SJSA1 (cell line): ENCODE data around the gene CKS1B. TPM values are rescaled to one million over a fixed set of nuclear protein-coding genes. Genes with fewer than 3 reads are reported as not detected.

Experiments
- DNase-seq, 2 experiments: peaks; one replicate each; pipeline ENCODE4 v3.0.0-alpha.2; 2015 to 2020; ENCODE audit warnings: low spot score in 2 of 2, low read depth in 1 of 2
- H3K27ac ChIP-seq: fragments of 250-450 bp; sonication (Bioruptor Pico); 2 replicates; pipeline ENCODE4 v1.5.1; 2020; ENCODE audit warnings: mild to moderate bottlenecking, moderate library complexity
- H3K27me3 ChIP-seq: fragments of 250-450 bp; sonication (Bioruptor Pico); replicated peaks from 2 replicates; pipeline ENCODE4 v1.5.1; 2020; ENCODE audit warnings: mild to moderate bottlenecking, moderate library complexity
- H3K36me3 ChIP-seq: fragments of 250-450 bp; sonication (Bioruptor Pico); 2 replicates; pipeline ENCODE4 v1.5.1; 2020; ENCODE audit warnings: mild to moderate bottlenecking
- H3K4me1 ChIP-seq: fragments of 250-450 bp; sonication (Bioruptor Pico); replicated peaks from 2 replicates; pipeline ENCODE4 v1.6.1; 2021; ENCODE audit warnings: mild to moderate bottlenecking
- H3K4me3 ChIP-seq: fragments of 250-450 bp; sonication (Bioruptor Pico); 2 replicates; pipeline ENCODE4 v1.5.1; 2020; ENCODE audit warnings: mild to moderate bottlenecking
- H3K9me3 ChIP-seq: fragments of 250-450 bp; sonication (Bioruptor Pico); replicated peaks from 2 replicates; pipeline ENCODE4 v1.5.1; 2020; ENCODE audit warnings: mild to moderate bottlenecking
- total RNA-seq: library from RNA; depleted of rRNA; stranded (reverse); fragments of >200 nt; shearing (Covaris generic); gene quantifications from 2 replicates; pipeline ENCODE4 v1.2.3, GENCODE V29; 2014

Gene CKS1B
- total RNA-seq, 1 experiment from 2014 or later: 290 TPM

DNA sequence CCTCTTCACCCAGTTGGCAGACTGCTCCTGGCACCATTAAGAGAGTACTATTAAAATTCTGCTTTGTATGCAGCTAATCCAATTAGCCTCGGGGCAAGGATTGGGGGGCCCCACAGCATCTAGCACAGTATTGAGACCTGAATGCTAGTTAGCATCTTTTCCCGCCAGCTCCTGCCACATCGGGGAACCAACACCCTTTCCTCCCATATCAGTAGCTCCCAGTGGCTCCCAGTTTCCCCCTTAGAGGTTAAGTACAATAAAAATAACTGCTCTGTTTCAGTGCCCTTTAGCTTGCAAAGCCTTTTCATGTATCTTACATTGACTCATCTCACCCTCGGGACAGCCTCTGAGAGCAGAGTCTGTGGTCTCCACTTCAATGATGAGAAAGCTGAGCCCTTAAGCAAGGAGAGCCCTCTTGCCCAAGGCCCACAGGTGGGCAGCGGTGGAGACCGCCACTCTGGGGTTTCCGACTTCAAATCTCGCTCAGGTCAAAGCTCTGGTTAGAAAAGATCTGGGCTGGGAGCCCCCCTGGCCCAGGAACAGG, 33.8 kb upstream of the CKS1B start:
- Histone ChIP-seq H3K27me3 (no peaks in the 10 kb centered on the region), H3K4me3 (no peak overlapping the region), H3K27ac (no peak overlapping the region), H3K4me1 (peaks cover 8% of the 10 kb centered on the region), H3K9me3 (no peaks in the 10 kb centered on the region), H3K36me3 (no peaks in the 10 kb centered on the region)
- no peak for DNase-seq

DNA sequence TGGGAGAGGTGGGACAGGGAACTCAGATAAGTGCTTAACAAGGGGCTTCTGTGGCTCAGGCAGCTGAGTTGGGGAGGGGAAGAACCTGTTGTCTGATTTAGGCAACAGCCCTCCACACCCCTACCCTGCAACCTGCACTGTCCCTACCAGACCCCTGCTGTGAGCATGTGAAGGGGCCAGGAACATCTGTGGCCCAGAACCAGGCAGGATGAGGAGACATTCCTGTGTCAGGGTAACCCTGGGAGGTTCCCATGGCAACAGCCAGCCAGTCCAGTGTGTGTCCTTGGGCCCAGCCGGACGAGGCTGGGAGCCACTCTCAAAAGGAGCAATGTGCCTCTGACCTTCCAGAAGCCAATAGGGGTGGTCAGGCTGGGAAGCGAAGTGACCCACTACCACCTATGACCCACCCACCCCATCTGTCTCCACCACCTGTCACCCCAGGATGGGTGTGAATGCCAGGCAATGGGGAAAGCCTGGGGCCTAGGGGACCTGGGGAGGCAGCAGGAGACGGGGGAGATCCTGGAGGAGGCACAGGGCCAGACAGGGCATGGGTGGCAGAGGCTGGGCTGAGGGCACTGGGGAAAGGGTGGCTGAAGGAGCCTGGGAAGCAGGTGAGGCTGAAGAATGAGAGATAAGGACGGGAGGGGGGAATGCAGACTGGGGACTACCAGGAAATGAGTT, 33.0 kb upstream of the CKS1B start:
- H3K4me1 ChIP-seq: peaks cover 2% of the 10 kb centered on the region
- H3K36me3 ChIP-seq: no peaks in the 10 kb centered on the region
- H3K9me3 ChIP-seq: no peaks in the 10 kb centered on the region
- H3K4me3 ChIP-seq: no peak overlapping the region
- DNase-seq: no peak
- no peak overlapping the region for H3K27ac ChIP-seq
- H3K27me3 ChIP-seq: no peaks in the 10 kb centered on the region

DNA sequence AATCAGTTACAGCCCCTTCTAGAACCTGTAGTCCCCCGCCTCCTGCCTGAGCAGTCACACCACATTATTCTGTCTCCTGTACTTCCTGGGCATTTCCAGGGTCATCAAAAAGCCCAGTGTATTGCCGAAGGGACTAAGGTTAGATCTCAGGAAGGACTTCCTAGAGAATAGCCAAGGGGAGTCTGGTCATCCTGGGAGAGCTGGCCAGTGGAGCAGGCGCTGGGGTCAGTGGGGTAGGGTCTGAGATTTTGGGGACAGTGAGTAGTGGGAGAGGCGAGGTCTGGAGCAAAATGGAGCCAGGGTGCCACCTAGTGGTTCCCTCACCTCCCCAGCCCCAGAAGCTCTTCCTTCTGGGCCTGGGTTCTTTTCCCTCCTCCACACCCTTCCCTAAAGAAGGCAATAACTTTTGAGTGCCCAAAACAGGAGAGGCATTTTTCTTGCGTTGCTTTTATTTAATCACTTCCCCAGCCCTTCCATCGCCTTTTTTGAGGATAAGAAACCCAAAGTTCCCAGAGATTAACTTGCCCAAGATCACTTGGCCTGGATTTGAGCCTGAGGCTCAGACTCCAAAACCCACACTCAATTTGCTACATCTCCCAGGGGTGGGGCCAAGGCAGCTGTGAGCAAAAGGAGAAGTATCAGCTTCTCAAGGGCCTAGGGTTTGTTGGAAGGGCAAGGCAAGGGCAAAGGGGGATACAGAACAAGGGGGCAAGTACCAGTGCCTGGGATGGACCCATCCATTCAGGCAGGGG, 30.7 kb upstream of the CKS1B start:
- Histone ChIP-seq H3K27me3 (no peaks in the 10 kb centered on the region), H3K9me3 (no peaks in the 10 kb centered on the region), H3K4me1 (no peaks in the 10 kb centered on the region), H3K27ac (no peak overlapping the region), H3K4me3 (no peak overlapping the region), H3K36me3 (no peaks in the 10 kb centered on the region)
- DNase-seq: peak in 1 of 2 experiments; percentile 34

DNA sequence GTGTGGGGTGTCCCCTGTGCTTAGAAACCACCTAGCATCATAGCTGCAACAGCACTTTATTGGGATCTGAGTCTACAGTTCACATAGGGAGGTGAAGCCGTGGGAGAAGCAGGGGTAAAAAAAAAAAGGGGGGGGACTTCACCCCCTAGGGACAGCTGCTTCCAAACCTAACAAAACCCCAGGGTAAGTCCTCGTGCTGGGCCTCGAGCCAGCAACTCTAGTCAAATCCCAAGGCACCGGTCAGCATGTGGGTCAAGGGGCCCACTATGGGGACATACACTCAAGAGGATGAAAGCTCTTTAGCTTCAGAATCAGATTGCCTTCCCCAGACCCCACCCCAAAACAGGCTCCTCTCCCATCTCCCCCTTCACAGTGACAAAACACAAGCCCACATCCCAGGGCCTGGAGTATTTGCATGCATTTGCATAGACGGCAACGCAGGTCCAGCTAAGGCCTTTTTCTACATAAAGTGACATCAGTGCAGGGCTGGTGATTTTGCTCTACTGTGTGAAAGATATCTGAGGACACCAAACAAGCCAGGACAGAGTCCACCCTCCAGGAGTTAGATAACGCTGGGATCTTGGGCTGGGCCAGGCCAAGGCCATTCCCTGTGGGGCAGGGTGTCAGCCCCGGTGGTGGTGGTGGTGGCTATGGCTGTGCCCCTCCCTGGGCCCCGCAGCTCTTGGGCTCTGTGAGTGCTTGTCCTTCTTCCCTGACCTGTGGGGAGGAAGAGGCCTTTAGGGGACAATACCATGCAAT, 29.9 kb upstream of the CKS1B start:
- no peak for DNase-seq
- no peaks in the 10 kb centered on the region for H3K36me3 ChIP-seq
- no peak overlapping the region for H3K4me3 ChIP-seq
- no peak overlapping the region for H3K27ac ChIP-seq
- H3K4me1 ChIP-seq: no peaks in the 10 kb centered on the region
- no peaks in the 10 kb centered on the region for H3K27me3 ChIP-seq
- H3K9me3 ChIP-seq: no peaks in the 10 kb centered on the region

DNA sequence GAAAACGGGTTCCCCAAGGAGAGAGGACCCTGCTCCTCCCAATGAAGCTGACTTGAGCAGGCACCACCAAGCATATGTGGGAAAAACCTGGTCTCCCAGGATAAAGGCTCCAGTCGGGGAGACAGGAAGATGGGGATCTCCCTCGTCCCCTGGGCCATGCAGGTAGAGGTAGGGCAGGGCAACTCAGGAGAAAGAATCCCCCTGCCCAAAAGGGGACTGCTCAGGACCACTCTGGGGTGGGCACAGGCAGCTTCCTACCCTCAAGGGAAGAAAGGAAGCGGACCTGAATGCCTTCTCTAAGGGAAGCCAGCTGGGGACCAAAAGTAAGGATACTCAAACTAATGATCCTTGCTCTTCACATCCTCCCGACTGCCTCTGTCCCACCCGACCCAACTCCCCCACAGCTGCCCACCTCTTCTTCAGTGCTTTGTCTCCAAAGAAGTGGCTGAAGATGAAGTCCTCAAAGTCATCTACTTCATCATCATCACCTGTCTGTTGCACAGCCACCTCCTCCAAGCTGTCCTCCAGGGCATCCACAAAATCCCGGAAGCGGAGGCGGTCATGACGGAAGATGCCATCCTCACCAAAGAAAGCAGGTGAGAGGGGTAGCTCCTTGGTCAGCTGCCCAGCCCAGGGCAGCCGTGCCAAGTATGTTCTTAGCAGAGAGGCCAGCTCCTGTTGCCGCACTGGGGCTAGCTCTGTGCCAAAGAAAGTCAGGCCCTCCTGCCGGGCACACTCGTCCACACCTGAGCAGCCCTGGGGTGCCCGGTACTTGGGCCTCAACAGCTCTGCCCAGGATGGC, 29.1 kb upstream of the CKS1B start:
- Histone ChIP-seq H3K4me3 (no peak overlapping the region), H3K9me3 (no peaks in the 10 kb centered on the region), H3K27ac (no peak overlapping the region), H3K27me3 (no peaks in the 10 kb centered on the region), H3K36me3 (no peaks in the 10 kb centered on the region), H3K4me1 (no peaks in the 10 kb centered on the region)
- no peak for DNase-seq

DNA sequence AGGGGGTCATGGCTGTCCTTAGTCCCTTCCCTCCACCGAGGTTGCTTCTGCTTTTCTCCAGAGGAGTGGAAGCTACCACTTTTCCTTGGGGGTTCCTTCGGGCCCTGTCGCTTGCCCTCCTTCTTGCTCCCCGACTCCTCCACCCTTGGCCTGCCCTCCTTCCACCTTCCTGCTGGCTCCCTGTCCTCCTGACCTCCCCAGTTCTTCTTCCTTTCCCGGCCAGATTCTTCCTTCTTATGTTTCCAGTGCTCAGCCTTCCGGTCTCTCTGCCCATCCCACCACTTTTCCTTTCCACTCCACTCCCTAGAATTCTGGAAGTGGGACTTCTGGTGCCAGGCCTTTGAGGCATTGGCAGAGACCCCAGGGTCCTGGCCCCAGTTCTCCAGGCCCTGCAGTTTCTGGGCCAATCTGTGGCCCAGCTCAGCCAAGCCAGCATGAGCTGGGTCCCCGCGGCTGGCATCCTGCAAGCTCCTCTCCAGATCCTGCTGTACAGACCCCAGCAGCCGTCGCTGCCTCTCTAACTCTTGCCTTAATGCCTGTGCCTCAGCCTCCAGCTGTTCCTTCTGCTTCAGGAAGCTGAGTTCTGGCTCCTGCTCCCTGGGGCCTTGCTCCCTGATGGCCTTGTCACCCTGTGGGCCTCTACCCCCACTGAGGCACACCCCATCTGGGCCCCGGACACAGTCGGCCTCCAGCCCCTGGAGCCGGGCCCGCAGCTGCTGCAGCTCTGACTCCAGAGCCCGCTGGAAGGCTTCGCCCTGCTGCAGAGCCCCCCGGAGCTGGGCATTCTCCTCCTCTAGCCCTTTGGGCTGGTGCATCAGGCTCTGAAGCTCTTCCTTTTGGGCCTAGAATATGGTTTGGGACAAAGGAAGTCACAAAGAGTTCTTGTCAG, 28.3 kb upstream of the CKS1B start:
- Histone ChIP-seq H3K4me1 (no peaks in the 10 kb centered on the region), H3K27ac (no peak overlapping the region), H3K27me3 (no peaks in the 10 kb centered on the region), H3K9me3 (no peaks in the 10 kb centered on the region), H3K4me3 (no peak overlapping the region), H3K36me3 (no peaks in the 10 kb centered on the region)
- no peak for DNase-seq

DNA sequence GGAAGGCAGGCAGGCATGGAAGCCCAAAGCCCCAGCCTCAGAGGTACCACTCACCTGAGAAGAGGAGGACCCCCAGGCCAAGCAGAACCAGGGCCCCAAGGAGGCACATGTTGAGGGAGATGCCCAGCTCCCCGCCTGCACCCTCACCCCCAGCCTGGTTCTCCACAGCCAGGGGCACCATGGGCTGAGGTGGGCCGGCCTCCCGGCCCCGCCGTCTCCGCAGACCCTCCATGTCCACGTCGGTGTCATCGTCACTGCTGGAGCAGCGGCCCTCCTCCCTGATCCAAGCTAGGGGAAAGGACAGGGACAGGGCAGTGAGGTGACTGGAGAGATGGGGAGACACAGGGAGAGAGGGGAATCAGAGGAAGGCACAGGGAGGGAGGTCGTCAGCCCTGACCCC, 26.4 kb upstream of the CKS1B start:
- H3K4me1 ChIP-seq: no peaks in the 10 kb centered on the region
- no peaks in the 10 kb centered on the region for H3K27me3 ChIP-seq
- no peak overlapping the region for H3K27ac ChIP-seq
- H3K36me3 ChIP-seq: no peaks in the 10 kb centered on the region
- H3K9me3 ChIP-seq: no peaks in the 10 kb centered on the region
- no peak for DNase-seq
- H3K4me3 ChIP-seq: no peak overlapping the region

DNA sequence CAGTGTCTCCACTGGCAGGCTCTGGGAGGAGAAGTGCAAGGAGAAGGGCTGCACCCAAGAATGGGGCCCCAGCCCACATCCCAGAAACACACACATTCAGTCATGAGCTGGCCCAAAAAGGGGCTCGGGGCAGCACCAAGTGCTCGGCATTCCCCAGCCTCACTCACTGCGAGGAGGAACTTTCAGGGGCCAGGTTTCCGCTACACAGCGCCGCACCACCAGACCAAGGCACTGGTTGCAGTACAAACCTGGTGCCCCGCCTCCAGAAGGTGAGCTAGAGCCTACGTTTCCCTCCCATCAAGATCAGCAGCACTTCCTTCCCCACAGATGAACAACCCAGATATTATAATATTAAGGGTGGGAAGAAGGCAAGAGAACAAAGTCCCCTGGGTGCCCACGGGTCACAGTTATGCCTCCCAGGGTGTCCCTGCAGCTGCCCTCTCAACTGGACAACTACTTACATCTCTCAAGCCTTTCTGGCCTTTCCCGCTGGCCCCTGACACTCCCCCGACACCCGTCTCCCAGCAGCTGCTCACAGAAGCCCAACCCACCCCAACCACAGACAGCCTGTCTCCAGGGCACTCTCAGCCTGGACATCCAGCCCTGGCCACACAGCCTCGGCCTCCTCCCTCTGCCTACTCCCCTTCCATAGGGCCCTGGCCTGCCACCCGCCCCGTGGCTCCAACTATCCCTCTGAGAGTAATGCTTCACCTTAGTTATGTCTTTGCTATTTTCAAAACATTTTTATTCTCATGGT, 22.4 kb upstream of the CKS1B start:
- H3K9me3 ChIP-seq: no peaks in the 10 kb centered on the region
- H3K27ac ChIP-seq: no peak overlapping the region
- H3K36me3 ChIP-seq: no peaks in the 10 kb centered on the region
- no peak for DNase-seq
- H3K4me3 ChIP-seq: no peak overlapping the region
- H3K27me3 ChIP-seq: no peaks in the 10 kb centered on the region
- peaks cover 11% of the 10 kb centered on the region for H3K4me1 ChIP-seq

DNA sequence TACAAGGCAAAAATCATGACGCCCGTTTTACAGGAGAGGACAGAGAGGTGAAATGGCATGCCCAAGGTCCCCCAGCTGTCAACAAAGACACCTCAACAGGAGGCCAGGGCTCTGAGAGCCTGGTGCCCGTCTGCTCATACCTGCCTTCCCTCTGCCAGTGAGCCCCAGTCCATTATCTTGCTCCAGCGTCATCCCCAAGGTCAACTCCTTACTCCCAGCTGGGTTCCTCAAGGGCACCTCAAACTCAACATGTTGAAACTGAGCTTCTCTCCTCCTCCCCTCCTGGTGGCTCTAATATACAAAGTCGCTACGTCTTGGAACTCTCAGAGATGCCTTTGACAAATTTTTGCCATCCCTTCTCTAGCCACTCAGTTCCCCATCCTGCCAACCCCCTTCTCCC, 21.8 kb upstream of the CKS1B start:
- Histone ChIP-seq H3K4me3 (no peak overlapping the region), H3K27me3 (no peaks in the 10 kb centered on the region), H3K27ac (no peak overlapping the region), H3K36me3 (no peaks in the 10 kb centered on the region; the same call in 1 of the 2 replicates), H3K4me1 (peaks cover 11% of the 10 kb centered on the region), H3K9me3 (no peaks in the 10 kb centered on the region)
- DNase-seq: no peak

DNA sequence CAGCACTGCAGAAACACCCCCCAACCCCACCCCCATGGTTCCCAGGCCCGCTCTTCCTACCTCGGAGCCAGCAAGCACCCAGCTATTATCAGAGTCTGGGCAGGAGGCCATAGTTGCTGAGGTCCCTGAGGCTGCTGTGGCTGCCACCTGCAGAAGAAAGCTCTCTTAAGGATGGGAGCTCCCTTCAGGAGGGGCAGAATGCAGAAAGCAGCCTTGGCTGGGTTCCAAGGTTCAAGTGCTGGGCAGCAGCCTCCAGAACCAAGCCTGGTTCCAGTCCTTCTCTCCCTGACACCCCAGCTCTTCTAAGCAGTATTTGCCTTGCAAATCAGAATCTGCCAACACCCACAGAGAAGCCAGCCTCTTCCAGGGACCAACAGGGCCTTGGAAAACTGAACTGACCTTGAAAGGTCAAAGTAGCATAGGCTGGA, 20.9 kb upstream of the CKS1B start:
- peaks cover 8% of the 10 kb centered on the region for H3K36me3 ChIP-seq
- peaks cover 11% of the 10 kb centered on the region for H3K4me1 ChIP-seq
- no peak overlapping the region for H3K27ac ChIP-seq
- H3K4me3 ChIP-seq: no peak overlapping the region
- no peaks in the 10 kb centered on the region for H3K9me3 ChIP-seq
- H3K27me3 ChIP-seq: no peaks in the 10 kb centered on the region
- DNase-seq: no peak

DNA sequence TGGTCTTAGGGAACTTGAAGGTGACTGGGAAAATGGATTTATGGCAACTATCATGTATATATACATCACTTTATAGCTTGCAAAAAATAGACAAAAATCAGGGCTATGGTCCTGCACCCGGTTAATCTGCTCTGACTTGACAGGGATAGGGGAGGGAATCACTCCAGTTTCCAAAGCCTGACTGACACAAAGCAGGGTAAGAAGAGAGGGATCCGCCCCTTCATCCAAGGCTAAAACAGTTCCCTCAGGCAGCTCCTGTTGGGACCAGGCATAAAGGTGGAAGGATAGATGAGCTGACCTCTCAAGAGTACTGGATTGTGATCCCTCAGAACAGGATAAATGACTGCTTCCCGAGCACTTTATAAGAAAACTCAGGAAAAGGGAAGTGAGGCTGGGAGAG, 19.9 kb upstream of the CKS1B start:
- H3K9me3 ChIP-seq: no peaks in the 10 kb centered on the region
- H3K27ac ChIP-seq: no peak overlapping the region
- no peak overlapping the region for H3K4me3 ChIP-seq

More for the DNA sequence above, 19.9 kb upstream of the CKS1B start:
- no peaks in the 10 kb centered on the region for H3K27me3 ChIP-seq
- H3K4me1 ChIP-seq: peaks cover 11% of the 10 kb centered on the region
- peaks cover 17% of the 10 kb centered on the region for H3K36me3 ChIP-seq
- DNase-seq: no peak
